Liver (tissue), 3 donors: ENCODE results near the gene KIF12.

Source experiments
- FOXA1 ChIP-seq: IDR thresholded peaks from 2 replicates; pipeline ENCODE4 v1.6.1; 2016; ENCODE audit warnings: antibody characterized with exemption
- FOXA2 ChIP-seq: IDR thresholded peaks from 2 replicates; pipeline ENCODE4 v1.6.1; 2016; ENCODE audit warnings: antibody characterized with exemption
- GABPA ChIP-seq, 2 donors: IDR thresholded peaks in 1 of 2; conservative IDR thresholded peaks in 1 of 2; 2 replicates each; pipeline ENCODE4 v1.6.1; 2016; ENCODE audit warnings: antibody characterized with exemption in 2 of 2, mild to moderate bottlenecking in 1 of 2, moderate library complexity in 1 of 2
- HNF4G ChIP-seq: IDR thresholded peaks from 2 replicates; pipeline ENCODE4 v1.6.1; 2016; ENCODE audit warnings: antibody characterized with exemption
- JUND ChIP-seq, 2 donors: IDR thresholded peaks; 2 replicates each; pipeline ENCODE4 v1.6.1; 2016; ENCODE audit warnings: antibody characterized with exemption in 2 of 2
- RAD21 ChIP-seq, 2 donors: IDR thresholded peaks; 2 replicates each; pipeline ENCODE4 v1.6.1; 2016; ENCODE audit warnings: antibody characterized with exemption in 2 of 2, mild to moderate bottlenecking in 2 of 2
- SP1 ChIP-seq: IDR thresholded peaks from 2 replicates; pipeline ENCODE4 v1.6.1; 2018; ENCODE audit warnings: antibody characterized with exemption, mild to moderate bottlenecking
- TAF1 ChIP-seq: conservative IDR thresholded peaks from 2 replicates; pipeline ENCODE4 v1.6.1; 2016; ENCODE audit warnings: antibody characterized with exemption, mild to moderate bottlenecking
- YY1 ChIP-seq: IDR thresholded peaks from 2 replicates; pipeline ENCODE4 v1.6.1; 2016; ENCODE audit warnings: antibody characterized with exemption, mild to moderate bottlenecking
- TF ChIP-seq, protein P1 (sequence below): fragments of 150-350 bp; IDR thresholded peaks from 2 replicates; pipeline ENCODE4 v1.5.1; 2017; ENCODE audit warnings: improper control_type of control experiment, low read depth, low read length; ENCODE audit not compliant: missing input control
- TF ChIP-seq, protein P2 (sequence below): IDR thresholded peaks from 2 replicates; pipeline ENCODE4 v1.6.1; 2016; ENCODE audit warnings: antibody characterized with exemption
- TF ChIP-seq, protein P3 (sequence below): IDR thresholded peaks from 2 replicates; pipeline ENCODE4 v1.6.1; 2016; ENCODE audit warnings: antibody characterized with exemption, mild to moderate bottlenecking
- TF ChIP-seq, protein P4 (sequence below): IDR thresholded peaks from 2 replicates; pipeline ENCODE4 v1.6.1; 2016; ENCODE audit warnings: antibody characterized with exemption
- TF ChIP-seq, protein P5 (sequence below): IDR thresholded peaks from 2 replicates; pipeline ENCODE4 v1.6.1; 2016; ENCODE audit warnings: antibody characterized with exemption
- donor health status: healthy.
- donor health status: healthy.

DNA sequence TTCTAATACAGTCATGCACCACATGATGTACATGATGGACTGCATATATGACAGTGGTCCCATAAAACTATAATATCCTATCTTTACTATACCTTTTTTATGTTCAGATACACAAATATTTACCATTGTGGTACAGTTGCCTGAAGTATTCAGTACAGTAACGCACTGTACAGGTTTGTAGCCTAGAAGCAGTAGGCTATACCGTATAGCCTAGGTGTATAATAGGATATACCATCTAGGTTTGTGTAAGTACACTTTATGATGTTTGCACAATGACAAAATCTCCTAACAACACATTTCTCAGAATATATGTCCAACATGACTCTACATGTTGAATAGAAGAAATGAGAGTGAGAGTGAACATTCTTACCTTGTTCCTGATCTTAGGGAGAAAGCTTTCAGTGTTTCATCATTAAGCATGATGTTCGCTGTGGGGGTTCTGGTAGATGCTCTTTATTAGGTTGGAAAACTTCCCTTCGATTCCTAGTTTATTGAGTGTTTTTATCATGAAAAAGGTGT is 52.8 kb downstream of the KIF12 start:
- TF ChIP-seq, protein P1, sequence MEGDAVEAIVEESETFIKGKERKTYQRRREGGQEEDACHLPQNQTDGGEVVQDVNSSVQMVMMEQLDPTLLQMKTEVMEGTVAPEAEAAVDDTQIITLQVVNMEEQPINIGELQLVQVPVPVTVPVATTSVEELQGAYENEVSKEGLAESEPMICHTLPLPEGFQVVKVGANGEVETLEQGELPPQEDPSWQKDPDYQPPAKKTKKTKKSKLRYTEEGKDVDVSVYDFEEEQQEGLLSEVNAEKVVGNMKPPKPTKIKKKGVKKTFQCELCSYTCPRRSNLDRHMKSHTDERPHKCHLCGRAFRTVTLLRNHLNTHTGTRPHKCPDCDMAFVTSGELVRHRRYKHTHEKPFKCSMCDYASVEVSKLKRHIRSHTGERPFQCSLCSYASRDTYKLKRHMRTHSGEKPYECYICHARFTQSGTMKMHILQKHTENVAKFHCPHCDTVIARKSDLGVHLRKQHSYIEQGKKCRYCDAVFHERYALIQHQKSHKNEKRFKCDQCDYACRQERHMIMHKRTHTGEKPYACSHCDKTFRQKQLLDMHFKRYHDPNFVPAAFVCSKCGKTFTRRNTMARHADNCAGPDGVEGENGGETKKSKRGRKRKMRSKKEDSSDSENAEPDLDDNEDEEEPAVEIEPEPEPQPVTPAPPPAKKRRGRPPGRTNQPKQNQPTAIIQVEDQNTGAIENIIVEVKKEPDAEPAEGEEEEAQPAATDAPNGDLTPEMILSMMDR, result no peak
- TF ChIP-seq, protein P2, sequence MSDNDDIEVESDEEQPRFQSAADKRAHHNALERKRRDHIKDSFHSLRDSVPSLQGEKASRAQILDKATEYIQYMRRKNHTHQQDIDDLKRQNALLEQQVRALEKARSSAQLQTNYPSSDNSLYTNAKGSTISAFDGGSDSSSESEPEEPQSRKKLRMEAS, result no peak
- TF ChIP-seq YY1 (no peak), SP1 (no peak), TAF1 (no peak), FOXA2 (no peak), RAD21 (IDR thresholded peaks at IDR 0.05) (no peak), JUND (IDR thresholded peaks at IDR 0.05) (no peak), FOXA1 (no peak), GABPA (IDR thresholded peaks at IDR 0.05 in 1 of 2, conservative IDR thresholded peaks at IDR 0.05 in 1 of 2) (no peak), HNF4G (no peak)
- TF ChIP-seq, protein P3, sequence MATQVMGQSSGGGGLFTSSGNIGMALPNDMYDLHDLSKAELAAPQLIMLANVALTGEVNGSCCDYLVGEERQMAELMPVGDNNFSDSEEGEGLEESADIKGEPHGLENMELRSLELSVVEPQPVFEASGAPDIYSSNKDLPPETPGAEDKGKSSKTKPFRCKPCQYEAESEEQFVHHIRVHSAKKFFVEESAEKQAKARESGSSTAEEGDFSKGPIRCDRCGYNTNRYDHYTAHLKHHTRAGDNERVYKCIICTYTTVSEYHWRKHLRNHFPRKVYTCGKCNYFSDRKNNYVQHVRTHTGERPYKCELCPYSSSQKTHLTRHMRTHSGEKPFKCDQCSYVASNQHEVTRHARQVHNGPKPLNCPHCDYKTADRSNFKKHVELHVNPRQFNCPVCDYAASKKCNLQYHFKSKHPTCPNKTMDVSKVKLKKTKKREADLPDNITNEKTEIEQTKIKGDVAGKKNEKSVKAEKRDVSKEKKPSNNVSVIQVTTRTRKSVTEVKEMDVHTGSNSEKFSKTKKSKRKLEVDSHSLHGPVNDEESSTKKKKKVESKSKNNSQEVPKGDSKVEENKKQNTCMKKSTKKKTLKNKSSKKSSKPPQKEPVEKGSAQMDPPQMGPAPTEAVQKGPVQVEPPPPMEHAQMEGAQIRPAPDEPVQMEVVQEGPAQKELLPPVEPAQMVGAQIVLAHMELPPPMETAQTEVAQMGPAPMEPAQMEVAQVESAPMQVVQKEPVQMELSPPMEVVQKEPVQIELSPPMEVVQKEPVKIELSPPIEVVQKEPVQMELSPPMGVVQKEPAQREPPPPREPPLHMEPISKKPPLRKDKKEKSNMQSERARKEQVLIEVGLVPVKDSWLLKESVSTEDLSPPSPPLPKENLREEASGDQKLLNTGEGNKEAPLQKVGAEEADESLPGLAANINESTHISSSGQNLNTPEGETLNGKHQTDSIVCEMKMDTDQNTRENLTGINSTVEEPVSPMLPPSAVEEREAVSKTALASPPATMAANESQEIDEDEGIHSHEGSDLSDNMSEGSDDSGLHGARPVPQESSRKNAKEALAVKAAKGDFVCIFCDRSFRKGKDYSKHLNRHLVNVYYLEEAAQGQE, result no peak
- TF ChIP-seq, protein P4, sequence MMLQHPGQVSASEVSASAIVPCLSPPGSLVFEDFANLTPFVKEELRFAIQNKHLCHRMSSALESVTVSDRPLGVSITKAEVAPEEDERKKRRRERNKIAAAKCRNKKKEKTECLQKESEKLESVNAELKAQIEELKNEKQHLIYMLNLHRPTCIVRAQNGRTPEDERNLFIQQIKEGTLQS, result no peak
- TF ChIP-seq, protein P5, sequence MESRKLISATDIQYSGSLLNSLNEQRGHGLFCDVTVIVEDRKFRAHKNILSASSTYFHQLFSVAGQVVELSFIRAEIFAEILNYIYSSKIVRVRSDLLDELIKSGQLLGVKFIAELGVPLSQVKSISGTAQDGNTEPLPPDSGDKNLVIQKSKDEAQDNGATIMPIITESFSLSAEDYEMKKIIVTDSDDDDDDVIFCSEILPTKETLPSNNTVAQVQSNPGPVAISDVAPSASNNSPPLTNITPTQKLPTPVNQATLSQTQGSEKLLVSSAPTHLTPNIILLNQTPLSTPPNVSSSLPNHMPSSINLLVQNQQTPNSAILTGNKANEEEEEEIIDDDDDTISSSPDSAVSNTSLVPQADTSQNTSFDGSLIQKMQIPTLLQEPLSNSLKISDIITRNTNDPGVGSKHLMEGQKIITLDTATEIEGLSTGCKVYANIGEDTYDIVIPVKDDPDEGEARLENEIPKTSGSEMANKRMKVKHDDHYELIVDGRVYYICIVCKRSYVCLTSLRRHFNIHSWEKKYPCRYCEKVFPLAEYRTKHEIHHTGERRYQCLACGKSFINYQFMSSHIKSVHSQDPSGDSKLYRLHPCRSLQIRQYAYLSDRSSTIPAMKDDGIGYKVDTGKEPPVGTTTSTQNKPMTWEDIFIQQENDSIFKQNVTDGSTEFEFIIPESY, result no peak
